NT2/D1 (cell line): Measurements from ENCODE around the gene TNFRSF11A.

Source experiments
- DNase-seq: peaks from one replicate; pipeline ENCODE4 v3.0.0-alpha.2; 2011; ENCODE audit warnings: low read depth, low spot score
- H3K27me3 ChIP-seq: 2 replicates; pipeline ENCODE4 v1.6.0; 2011; ENCODE audit warnings: mild to moderate bottlenecking; ENCODE audit not compliant: insufficient read length, insufficient read depth
- H3K36me3 ChIP-seq: 2 replicates; pipeline ENCODE4 v1.6.1; 2011; ENCODE audit warnings: mild to moderate bottlenecking, low read length, mixed read lengths; ENCODE audit not compliant: insufficient read depth, insufficient read length
- H3K4me1 ChIP-seq: 2 replicates; pipeline ENCODE4 v1.5.1; 2011; ENCODE audit not compliant: insufficient read depth, insufficient read length
- H3K4me3 ChIP-seq: 2 replicates; pipeline ENCODE4 v1.5.1; 2011; ENCODE audit warnings: low read depth; ENCODE audit not compliant: insufficient read length
- H3K9ac ChIP-seq: 2 replicates; pipeline ENCODE4 v1.6.0; 2011; ENCODE audit warnings: low read depth; ENCODE audit not compliant: insufficient read length
- H3K9me3 ChIP-seq: 2 replicates; pipeline ENCODE4 v1.5.1; 2011; ENCODE audit warnings: mild to moderate bottlenecking, low read length; ENCODE audit not compliant: insufficient read depth
- SUZ12 ChIP-seq: IDR thresholded peaks from 2 replicates; pipeline ENCODE4 v1.6.1; 2011; ENCODE audit not compliant: insufficient read length, insufficient read depth; ENCODE audit errors: extremely low read depth
- YY1 ChIP-seq: IDR thresholded peaks from 2 replicates; pipeline ENCODE4 v1.6.1; 2011; ENCODE audit not compliant: insufficient read length, insufficient read depth
- ZNF274 ChIP-seq: IDR thresholded peaks from 2 replicates; pipeline ENCODE4 v1.6.1; 2011; ENCODE audit warnings: mild to moderate bottlenecking, low read depth, low read length

TNFRSF11A gene

GRCh38 chr18:62437235-62438017 lies 112.3 kb downstream of the TNFRSF11A start:
- no peak overlapping the region for H3K4me3 ChIP-seq
- H3K27me3 ChIP-seq, result no peaks in the 10 kb centered on the region
- no peak for DNase-seq
- H3K36me3 ChIP-seq, result no peaks in the 10 kb centered on the region
- no peaks in the 10 kb centered on the region for H3K9me3 ChIP-seq
- no peak overlapping the region for H3K9ac ChIP-seq
- no peaks in the 10 kb centered on the region for H3K4me1 ChIP-seq
- no peak for TF ChIP-seq ZNF274
- no peak for TF ChIP-seq YY1
- no peak for TF ChIP-seq SUZ12

GRCh38 chr18:62438018-62438329 lies 112.9 kb downstream of the TNFRSF11A start:
- no peak overlapping the region for H3K9ac ChIP-seq
- no peaks in the 10 kb centered on the region for H3K4me1 ChIP-seq
- no peaks in the 10 kb centered on the region for H3K36me3 ChIP-seq
- no peak for DNase-seq
- H3K4me3 ChIP-seq, result no peak overlapping the region
- TF ChIP-seq SUZ12 (no peak), ZNF274 (no peak), YY1 (no peak)
- H3K27me3 ChIP-seq, result no peaks in the 10 kb centered on the region
- no peaks in the 10 kb centered on the region for H3K9me3 ChIP-seq

GRCh38 chr18:62438402-62438801 lies 113.3 kb downstream of the TNFRSF11A start:
- Histone ChIP-seq H3K27me3 (no peaks in the 10 kb centered on the region), H3K4me1 (no peaks in the 10 kb centered on the region), H3K4me3 (no peak overlapping the region), H3K9ac (no peak overlapping the region), H3K36me3 (no peaks in the 10 kb centered on the region), H3K9me3 (no peaks in the 10 kb centered on the region)
- DNase-seq, result no peak
- no peak for TF ChIP-seq SUZ12
- no peak for TF ChIP-seq ZNF274
- no peak for TF ChIP-seq YY1

- Histone ChIP-seq H3K4me1 (no peaks in the 10 kb centered on the region), H3K9me3 (no peaks in the 10 kb centered on the region), H3K9ac (no peak overlapping the region), H3K36me3 (no peaks in the 10 kb centered on the region), H3K4me3 (no peak overlapping the region), H3K27me3 (no peaks in the 10 kb centered on the region)
- no peak for TF ChIP-seq ZNF274
- DNase-seq, result no peak
Measured at GRCh38 chr18:62438866-62439265, 113.8 kb downstream of the TNFRSF11A start.
